H1 (cell line): ENCODE results near the gene ZNF581. TPM values are rescaled to one million over a fixed set of nuclear protein-coding genes. Genes with fewer than 3 reads are reported as not detected.

Experiments used
- CTCF ChIA-PET: fragments of 300-600 bp; sonication (Branson Sonifier 250); formaldehyde crosslinking; loops from one replicate; lab custom pipeline; 2021; ENCODE audit not compliant: partially characterized antibody; lab: Charles Lee
- POLR2A ChIA-PET: fragments of 300-600 bp; sonication (Branson Sonifier 250); formaldehyde crosslinking; loops from one replicate; lab custom pipeline; 2021; ENCODE audit warnings: inconsistent platforms; ENCODE audit not compliant: partially characterized antibody; lab: Charles Lee
- DNase-seq, 2 experiments: peaks; one replicate each; pipeline versions ENCODE4 v3.0.0 to v3.0.0-alpha.2; 2010 to 2022; ENCODE audit warnings: low spot score in 2 of 2, low read depth in 1 of 2, mixed read lengths in 1 of 2
- FAIRE-seq: peaks from 2 replicates; lab custom pipeline; 2011; peaks lifted over from hg19 to GRCh38; lab: Jason Lieb, UNC
- H2AFZ ChIP-seq: 2 replicates; pipeline ENCODE4 v1.8.1; 2012; ENCODE audit warnings: low read length, inconsistent platforms
- H2AK5ac ChIP-seq: 2 replicates; pipeline ENCODE4 v1.6.1; 2013; ENCODE audit warnings: low read depth, low read length
- H2BK120ac ChIP-seq: replicated peaks from 2 replicates; pipeline ENCODE3; 2013; ENCODE audit warnings: low read depth, low read length, inconsistent platforms
- H2BK12ac ChIP-seq: 2 replicates; pipeline ENCODE4 v1.6.1; 2013; ENCODE audit warnings: low read depth, low read length
- H2BK15ac ChIP-seq: 2 replicates; pipeline ENCODE4 v1.6.1; 2013; ENCODE audit warnings: low read length
- H2BK20ac ChIP-seq: 2 replicates; pipeline ENCODE4 v1.6.1; 2013; ENCODE audit warnings: low read length
- H2BK5ac ChIP-seq: 2 replicates; pipeline ENCODE4 v1.6.1; 2013; ENCODE audit warnings: low read depth, low read length
- H3K14ac ChIP-seq: 2 replicates; pipeline ENCODE4 v1.6.1; 2013; ENCODE audit warnings: inconsistent platforms; ENCODE audit not compliant: insufficient read length
- H3K18ac ChIP-seq: 2 replicates; pipeline ENCODE4 v1.6.1; 2013; ENCODE audit warnings: low read length; ENCODE audit errors: extremely low read depth
- H3K23ac ChIP-seq: 2 replicates; pipeline ENCODE4 v1.6.1; 2013; ENCODE audit warnings: inconsistent platforms; ENCODE audit not compliant: insufficient read length
- H3K23me2 ChIP-seq: 2 replicates; pipeline ENCODE4 v1.6.1; 2013; ENCODE audit warnings: low read depth, low read length
- H3K27ac ChIP-seq: 2 replicates; pipeline ENCODE4 v1.6.1; 2011; ENCODE audit warnings: low read depth, low read length, inconsistent platforms
- H3K27me3 ChIP-seq, 4 experiments: replicated peaks in 1 of 4; 1 replicate in 1 of 4; 2 replicates in 3 of 4; pipeline versions ENCODE4 v1.6.1 to v1.8.1; 2011 to 2013; ENCODE audit warnings: low read length in 3 of 4, mild to moderate bottlenecking in 3 of 4, inconsistent platforms in 2 of 4, mixed read lengths in 2 of 4, moderate library complexity in 1 of 4; ENCODE audit not compliant: control insufficient read depth in 3 of 4, insufficient read depth in 3 of 4; ENCODE audit errors: extremely low read depth in 1 of 4
- H3K36me3 ChIP-seq, 4 experiments: 2 replicates each; pipeline versions ENCODE4 v1.6.1 to v1.8.1; 2011 to 2013; ENCODE audit warnings: mild to moderate bottlenecking in 4 of 4, low read length in 3 of 4, moderate library complexity in 2 of 4, control low read depth in 1 of 4, inconsistent platforms in 1 of 4; ENCODE audit not compliant: insufficient read depth in 4 of 4, control insufficient read depth in 2 of 4
- H3K4ac ChIP-seq: replicated peaks from 2 replicates; pipeline ENCODE3; 2013; ENCODE audit warnings: low read length, low read depth, mixed read lengths, inconsistent platforms; ENCODE audit not compliant: insufficient read length
- H3K4me1 ChIP-seq, 4 experiments: replicated peaks in 1 of 4; 1 replicate in 1 of 4; 2 replicates in 3 of 4; pipeline versions ENCODE4 v1.6.1 to v1.8.1; 2011 to 2013; ENCODE audit warnings: low read length in 3 of 4, inconsistent platforms in 2 of 4, mixed read lengths in 1 of 4; ENCODE audit not compliant: insufficient read depth in 4 of 4, control insufficient read depth in 3 of 4
- H3K4me2 ChIP-seq, 2 experiments: 2 replicates each; pipeline versions ENCODE4 v1.6.1 to v1.8.1; 2011 to 2013; ENCODE audit warnings: low read depth in 2 of 2, low read length in 2 of 2, control low read depth in 1 of 2, inconsistent platforms in 1 of 2, mild to moderate bottlenecking in 1 of 2; ENCODE audit not compliant: insufficient read depth in 1 of 2
- H3K4me3 ChIP-seq, 4 experiments: fragments of 200-600, 300-600 bp in 1 of 4; sonication (generic), shearing (Covaris generic), sonication (Bioruptor Twin) in 1 of 4; 2 replicates each; pipeline versions ENCODE4 v1.5.1 to v1.8.1; 2011 to 2016; ENCODE audit warnings: low read length in 4 of 4, low read depth in 3 of 4, control low read depth in 2 of 4, inconsistent platforms in 2 of 4, mild to moderate bottlenecking in 2 of 4, mixed read lengths in 1 of 4, moderate library complexity in 1 of 4; ENCODE audit not compliant: insufficient read depth in 2 of 4; ENCODE audit errors: extremely low read depth in 1 of 4
- H3K56ac ChIP-seq: replicated peaks from 2 replicates; pipeline ENCODE3; 2013; ENCODE audit warnings: low read depth, mild to moderate bottlenecking, mixed read lengths, low read length, inconsistent platforms; ENCODE audit not compliant: insufficient read length
- H3K79me1 ChIP-seq: 2 replicates; pipeline ENCODE4 v1.6.1; 2013; ENCODE audit warnings: low read depth, low read length, control low read depth
- H3K79me2 ChIP-seq, 2 experiments: 2 replicates each; pipeline versions ENCODE4 v1.6.1 to v1.8.1; 2012 to 2013; ENCODE audit warnings: low read length in 2 of 2, mild to moderate bottlenecking in 2 of 2, inconsistent platforms in 1 of 2; ENCODE audit not compliant: insufficient read depth in 2 of 2, control insufficient read depth in 1 of 2
- H3K9ac ChIP-seq, 4 experiments: replicated peaks in 1 of 4; 1 replicate in 1 of 4; 2 replicates in 3 of 4; pipeline versions ENCODE4 v1.6.1 to v1.8.1; 2011 to 2013; ENCODE audit warnings: low read depth in 3 of 4, low read length in 3 of 4, control low read depth in 2 of 4, mild to moderate bottlenecking in 2 of 4, moderate library complexity in 2 of 4, inconsistent platforms in 1 of 4; ENCODE audit errors: extremely low read depth in 1 of 4
- H3K9me3 ChIP-seq, 2 experiments: 2 replicates each; pipeline versions ENCODE4 v1.6.1 to v1.8.1; 2012 to 2013; ENCODE audit warnings: mild to moderate bottlenecking in 2 of 2, moderate library complexity in 2 of 2, control low read depth in 1 of 2, inconsistent platforms in 1 of 2, low read depth in 1 of 2, low read length in 1 of 2, mixed read lengths in 1 of 2; ENCODE audit not compliant: insufficient read depth in 2 of 2
- H4K20me1 ChIP-seq, 2 experiments: replicated peaks in 1 of 2; 2 replicates each; pipeline versions ENCODE3 to v1.8.1; 2011 to 2013; ENCODE audit warnings: inconsistent platforms in 2 of 2, low read length in 2 of 2, mild to moderate bottlenecking in 1 of 2; ENCODE audit not compliant: insufficient read depth in 2 of 2, control insufficient read depth in 1 of 2
- H4K5ac ChIP-seq: 2 replicates; pipeline ENCODE4 v1.6.1; 2013; ENCODE audit warnings: low read length, low read depth, mixed read lengths, inconsistent platforms; ENCODE audit not compliant: insufficient read length
- H4K8ac ChIP-seq: 2 replicates; pipeline ENCODE4 v1.8.0; 2013; ENCODE audit warnings: mild to moderate bottlenecking, moderate library complexity, low read length, inconsistent platforms; ENCODE audit not compliant: insufficient read depth; ENCODE audit errors: extremely low read depth
- H4K91ac ChIP-seq: replicated peaks from 2 replicates; pipeline ENCODE3; 2013; ENCODE audit warnings: low read length, mixed read lengths, inconsistent platforms; ENCODE audit not compliant: insufficient read length
- CBX8 ChIP-seq: fragments of 300-800, 300-1000 bp; sonication (generic); IDR thresholded peaks from 2 replicates; pipeline ENCODE4 v1.7.1; 2016; ENCODE audit warnings: low read depth, low read length, borderline replicate concordance
- EGR1 ChIP-seq: IDR thresholded peaks from 2 replicates; pipeline ENCODE4 v1.6.1; 2011; ENCODE audit warnings: low read depth, low read length, borderline replicate concordance
- HDAC6 ChIP-seq: IDR thresholded peaks from one replicate; pipeline ENCODE4 v1.7.1; 2012; ENCODE audit warnings: low read depth, mild to moderate bottlenecking, inconsistent platforms, low read length, moderate library complexity
- KDM1A ChIP-seq: fragments of 200-600, 300-600 bp; sonication (generic); IDR thresholded peaks from 2 replicates; pipeline ENCODE4 v1.7.1; 2016; ENCODE audit warnings: mild to moderate bottlenecking, low read length, borderline replicate concordance
- POU5F1 ChIP-seq: IDR thresholded peaks from 2 replicates; pipeline ENCODE4 v1.6.1; 2011; ENCODE audit warnings: low read depth, mild to moderate bottlenecking, low read length, moderate library complexity
- RAD21 ChIP-seq, 2 experiments: IDR thresholded peaks in 1 of 2; conservative IDR thresholded peaks in 1 of 2; 2 replicates each; pipeline ENCODE4 v1.6.1; 2011; ENCODE audit warnings: low read depth in 2 of 2, low read length in 2 of 2, improper control_type of control experiment in 1 of 2, inconsistent platforms in 1 of 2, mild to moderate bottlenecking in 1 of 2, moderate library complexity in 1 of 2
- RNF2 ChIP-seq: fragments of 200-900, 300-1000 bp; sonication (generic); IDR thresholded peaks from 2 replicates; pipeline ENCODE4 v1.7.1; 2016; ENCODE audit warnings: borderline replicate concordance, low read depth, mild to moderate bottlenecking, antibody characterized with exemption, low read length; ENCODE audit not compliant: poor library complexity, severe bottlenecking; ENCODE audit errors: missing control alignments
- SUZ12 ChIP-seq: fragments of 200-600 bp; sonication (generic); IDR thresholded peaks from 2 replicates; pipeline ENCODE4 v1.6.1; 2012; ENCODE audit warnings: mild to moderate bottlenecking, inconsistent platforms, low read length, moderate library complexity, mixed read lengths
- TBP ChIP-seq: IDR thresholded peaks from 2 replicates; pipeline ENCODE4 v1.6.1; 2011; ENCODE audit warnings: low read depth, low read length, improper control_type of control experiment
- YY1 ChIP-seq: IDR thresholded peaks from 2 replicates; pipeline ENCODE4 v1.6.1; 2011; ENCODE audit warnings: low read depth, mild to moderate bottlenecking, low read length
- WGBS, 2 experiments: shearing (Covaris generic) in 1 of 2; methylation state at CpG; one replicate each; pipeline versions ENCODE4 v1.1.6 to v1.1.7; 2013 to 2015; ENCODE audit warnings: low lambda C conversion rate in 2 of 2, mixed read lengths in 2 of 2, inconsistent platforms in 1 of 2, low coverage in 1 of 2, missing lambda C conversion rate in 1 of 2; ENCODE audit not compliant: insufficient replicate concordance in 2 of 2, insufficient coverage in 1 of 2, insufficient read length in 1 of 2; ENCODE audit errors: extremely low coverage in 1 of 2, missing lambda C conversion rate in 1 of 2; 5-methylcytosine and 5-hydroxymethylcytosine counted together
- polyA plus RNA-seq, 7 experiments: library from polyadenylated mRNA; depleted of rRNA in 3 of 7; stranded (reverse) in 5 of 7; unstranded in 2 of 7; fragments of >200 nt in 5 of 7; fragments of 200-250 nt in 2 of 7; gene quantifications; 1 replicate in 5 of 7; 2 replicates in 1 of 7; 4 replicates in 1 of 7; pipeline versions ENCODE4 v1.2.1 to v1.2.3, GENCODE V29; 2011 to 2013; ENCODE audit warnings: missing spikeins in 2 of 7, mixed read lengths in 2 of 7
- total RNA-seq: library from RNA; stranded (reverse); fragmentation: NEBNext Ultra II Directional; extraction: Animal tissue kit (Norgen Biotek cat#: 25700); gene quantifications from 2 replicates; pipeline ENCODE4 v1.2.1, GENCODE V29; 2021

ZNF581 gene
- total and polyA plus RNA-seq, 2 of the 8 experiments (the other 6 are each of a cell fraction or from before 2014, with no cell fraction given) = 73.0 to 76.1 TPM

GRCh38 chr19:55611300-55611982 lies 32.0 kb upstream of the ZNF581 start:
- 86% methylated on average over 15 of the region's 15 CpGs; no CpG with 5 or more reads in 1 of the 2 experiments for WGBS, 2 experiments
- Histone ChIP-seq H3K27ac (no peak overlapping the region), H2BK120ac (no peak overlapping the region), H3K4me1 (peaks cover 0 to 3% (median 1%) of the 10 kb centered on the region in 4 experiments; a peak in 4 of 7 replicates), H4K8ac (no peak overlapping the region), H4K5ac (no peak overlapping the region), H3K23ac (no peak overlapping the region), H4K91ac (no peak overlapping the region), H2BK15ac (no peak overlapping the region), H3K23me2 (peaks cover under 1% of the 10 kb centered on the region; the same call in 1 of the 2 replicates), H3K9me3 (no peaks in the 10 kb centered on the region; a peak in 1 of 4 replicates), H2BK12ac (no peak overlapping the region), H3K27me3 (no peaks in the 10 kb centered on the region), H3K79me2 (peaks cover 0 to 7% of the 10 kb centered on the region in 2 experiments; a peak in 1 of 4 replicates), H3K79me1 (peaks cover 4% of the 10 kb centered on the region; the same call in 1 of the 2 replicates), H3K14ac (no peak overlapping the region), H3K56ac (no peak overlapping the region), H3K36me3 (peaks cover 0 to 28% (median 1%) of the 10 kb centered on the region in 4 experiments; a peak in 4 of 8 replicates), H3K18ac (no peak overlapping the region), H2BK5ac (no peak overlapping the region), H4K20me1 (peaks cover 6 to 31% of the 10 kb centered on the region in 2 experiments), H3K4me2 (no peak overlapping the region), H3K4me3 (no peak overlapping the region), H2BK20ac (no peak overlapping the region), H2AFZ (no peak overlapping the region), H3K9ac (no peak overlapping the region), H3K4ac (no peak overlapping the region), H2AK5ac (no peak overlapping the region)
- TF ChIP-seq RAD21 (IDR thresholded peaks at IDR 0.05 in 1 of 2, conservative IDR thresholded peaks at IDR 0.05 in 1 of 2; ENCODE audit: low read depth in 2 of 2, low read length in 2 of 2) (no peak), YY1 (no peak), SUZ12 (no peak), CBX8 (no peak), EGR1 (no peak), RNF2 (no peak), HDAC6 (no peak), KDM1A (no peak), TBP (no peak), POU5F1 (no peak)
- DNase-seq (no peak), FAIRE-seq (no peak)
- CTCF ChIA-PET = interaction anchor here (1.3 to 1.5 kb wide), 2 partner anchors 22 to 92 kb away, joined by 3 read pairs; no protein-coding TSS in a partner anchor
- POLR2A ChIA-PET = interaction anchor here (1.1 to 4.3 kb wide), 4 partner anchors 9 to 52 kb away, joined by 3 to 32 read pairs (median 3); partner anchors contain the start of genes FIZ1 and ZNF784
